K562 (cell line): ENCODE measurements around the gene BRAF.

Source experiments
- MAX ChIP-seq: sonication (generic); formaldehyde crosslinking; IDR thresholded peaks from 2 replicates; pipeline ENCODE4 v1.9.0; 2022; ENCODE audit warnings: mild to moderate bottlenecking, missing genetic modification reagents
- POLR2AphosphoS5 ChIP-seq: IDR thresholded peaks from 2 replicates; pipeline ENCODE4 v1.6.1; 2011; ENCODE audit warnings: mild to moderate bottlenecking, low read depth, low read length, moderate library complexity; ENCODE audit not compliant: control insufficient read depth, insufficient read depth
- YY1 ChIP-seq, 3 experiments: IDR thresholded peaks; 2 replicates each; pipeline ENCODE4 v1.6.1; 2011; ENCODE audit warnings: low read length in 2 of 3, mild to moderate bottlenecking in 2 of 3, moderate library complexity in 2 of 3, borderline replicate concordance in 1 of 3, control low read depth in 1 of 3, low read depth in 1 of 3; ENCODE audit not compliant: insufficient read depth in 3 of 3, insufficient replicate concordance in 2 of 3, control insufficient read depth in 1 of 3, insufficient read length in 1 of 3; ENCODE audit errors: extremely low read depth in 1 of 3

- TF ChIP-seq POLR2AphosphoS5 (no peak), YY1 (IDR thresholded peaks at IDR 0.05; ENCODE audit: borderline replicate concordance in 1 of 3, control insufficient read depth in 1 of 3, extremely low read depth in 1 of 3, insufficient read depth in 3 of 3, insufficient read length in 1 of 3, insufficient replicate concordance in 2 of 3, low read depth in 1 of 3, low read length in 2 of 3) (no peak), MAX (no peak)
These were observed 251.0 kb downstream of the BRAF start for GRCh38 chr7:140673774-140674155.
